Endothelial cell of umbilical vein (primary cell): Measurements from ENCODE around the gene PERCC1.

Experiments
- CTCF ChIP-seq, 2 donors: IDR thresholded peaks; 1 replicate in 1 of 2; 2 replicates in 1 of 2; pipeline ENCODE4 v1.5.1; 2011; ENCODE audit warnings: low read length in 2 of 2, mild to moderate bottlenecking in 2 of 2, moderate library complexity in 2 of 2, control low read depth in 1 of 2, inconsistent platforms in 1 of 2, low read depth in 1 of 2; ENCODE audit not compliant: insufficient read depth in 1 of 2; ENCODE audit errors: extremely low read depth in 1 of 2
- EZH2 ChIP-seq: IDR thresholded peaks from 2 replicates; pipeline ENCODE4 v1.6.1; 2012; ENCODE audit warnings: borderline replicate concordance, low read depth, mild to moderate bottlenecking, moderate library complexity, low read length, inconsistent platforms; ENCODE audit not compliant: severe bottlenecking
- FOS ChIP-seq: IDR thresholded peaks from 2 replicates; pipeline ENCODE4 v1.6.1; 2011; ENCODE audit warnings: mild to moderate bottlenecking, low read length, moderate library complexity, borderline replicate concordance; ENCODE audit not compliant: insufficient read depth
- POLR2A ChIP-seq: IDR thresholded peaks from 2 replicates; pipeline ENCODE4 v1.6.1; 2012; ENCODE audit warnings: low read depth, mild to moderate bottlenecking, control low read depth, low read length

- TF ChIP-seq EZH2 = no peak
- peak; percentile 71 to 78 for TF ChIP-seq CTCF (IDR thresholded peaks at IDR 0.05; ENCODE audit: extremely low read depth in 1 of 2, insufficient read depth in 1 of 2, low read depth in 1 of 2, low read length in 2 of 2)
- no peak for TF ChIP-seq POLR2A
- TF ChIP-seq FOS = no peak
Observed at GRCh38 chr16:1413684-1414531, 17.0 kb upstream of the PERCC1 start.
